Measurements from ENCODE around the gene GNG4.

GRCh38 chr1:235632506-235633401 lies 16.8 kb downstream of the GNG4 start:
- TF ChIP-seq EZH2phosphoT487 (IDR thresholded peaks at IDR 0.05; ENCODE audit: low read length): no peak
- TF ChIP-seq, protein P1, sequence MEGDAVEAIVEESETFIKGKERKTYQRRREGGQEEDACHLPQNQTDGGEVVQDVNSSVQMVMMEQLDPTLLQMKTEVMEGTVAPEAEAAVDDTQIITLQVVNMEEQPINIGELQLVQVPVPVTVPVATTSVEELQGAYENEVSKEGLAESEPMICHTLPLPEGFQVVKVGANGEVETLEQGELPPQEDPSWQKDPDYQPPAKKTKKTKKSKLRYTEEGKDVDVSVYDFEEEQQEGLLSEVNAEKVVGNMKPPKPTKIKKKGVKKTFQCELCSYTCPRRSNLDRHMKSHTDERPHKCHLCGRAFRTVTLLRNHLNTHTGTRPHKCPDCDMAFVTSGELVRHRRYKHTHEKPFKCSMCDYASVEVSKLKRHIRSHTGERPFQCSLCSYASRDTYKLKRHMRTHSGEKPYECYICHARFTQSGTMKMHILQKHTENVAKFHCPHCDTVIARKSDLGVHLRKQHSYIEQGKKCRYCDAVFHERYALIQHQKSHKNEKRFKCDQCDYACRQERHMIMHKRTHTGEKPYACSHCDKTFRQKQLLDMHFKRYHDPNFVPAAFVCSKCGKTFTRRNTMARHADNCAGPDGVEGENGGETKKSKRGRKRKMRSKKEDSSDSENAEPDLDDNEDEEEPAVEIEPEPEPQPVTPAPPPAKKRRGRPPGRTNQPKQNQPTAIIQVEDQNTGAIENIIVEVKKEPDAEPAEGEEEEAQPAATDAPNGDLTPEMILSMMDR (IDR thresholded peaks at IDR 0.05; ENCODE audit: low read length): 0 out of 2 replicates have a peak, but pooled peaks have one; percentile 12
- no peak for TF ChIP-seq EZH2 (optimal IDR thresholded peaks at IDR 0.05; ENCODE audit: low read depth, low read length)
